Erythroblast (primary cell): ENCODE data around the gene ACSF3.

Experiments
- GATA1 ChIP-seq: IDR thresholded peaks from 2 replicates; pipeline ENCODE4 v1.6.1; 2011; ENCODE audit warnings: low read depth, mild to moderate bottlenecking, control low read depth, low read length, moderate library complexity
- POLR2A ChIP-seq: IDR thresholded peaks from 2 replicates; pipeline ENCODE4 v1.6.1; 2011; ENCODE audit warnings: mild to moderate bottlenecking, low read length

DNA sequence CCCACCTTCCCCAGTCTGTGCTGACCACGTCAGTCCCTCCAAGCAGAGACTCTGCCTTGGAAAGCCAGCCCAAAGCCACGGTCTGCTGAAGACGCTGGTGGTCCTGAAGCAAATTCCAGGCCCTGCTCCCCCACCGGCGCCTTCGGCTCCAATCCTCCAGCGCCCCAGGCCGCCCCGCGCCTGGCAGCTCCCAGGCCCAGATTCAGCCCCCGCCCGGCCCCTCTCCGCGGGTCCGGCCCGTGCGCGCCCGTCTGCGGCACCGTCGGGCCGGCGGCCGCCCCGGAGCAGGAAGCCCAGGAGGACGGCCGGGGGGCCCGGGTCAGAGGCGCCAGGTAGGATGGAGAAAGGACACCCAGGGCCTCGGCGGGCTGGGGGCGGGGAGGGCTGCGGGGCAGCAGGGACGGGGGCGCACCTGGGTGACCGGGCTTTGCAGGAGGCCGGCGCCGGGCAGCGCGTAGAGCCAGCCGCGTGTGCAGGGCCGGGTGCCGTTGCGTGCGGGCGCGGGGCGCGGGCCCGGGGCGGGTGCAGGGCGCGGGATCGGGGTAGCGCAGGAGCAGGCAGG lies 107.3 kb downstream of the ACSF3 start:
- TF ChIP-seq POLR2A (no peak), GATA1 (no peak)
